PC-9 (cell line): ENCODE results near the gene IMPDH2. TPM values are rescaled to one million over a fixed set of nuclear protein-coding genes. Genes with fewer than 3 reads are reported as not detected.

ENCODE experiments used
- Bru-seq: library from RNA; stranded (reverse); fragments of 400-500 nt; gene quantifications from one replicate; lab custom pipeline; 2021; lab: Mats Ljungman, UMichigan
- BruChase-seq, 2 experiments: library from RNA; stranded (reverse); fragments of 400-500 nt; gene quantifications; one replicate each; lab custom pipeline; 2021; lab: Mats Ljungman, UMichigan
- BruUV-seq: library from RNA; stranded (reverse); fragments of 400-500 nt; replicated peaks from 2 replicates; lab custom pipeline; 2021; lab: Mats Ljungman, UMichigan
- CTCF ChIA-PET: fragments of 300-600 bp; sonication (Branson Sonifier 250); formaldehyde crosslinking; loops from one replicate; lab custom pipeline; 2022; ENCODE audit warnings: antibody characterized with exemption; lab: Charles Lee
- POLR2A ChIA-PET: fragments of 300-600 bp; sonication (Branson Sonifier 250); formaldehyde crosslinking; loops from one replicate; lab custom pipeline; 2022; ENCODE audit warnings: antibody characterized with exemption; ENCODE audit not compliant: unreplicated experiment; lab: Charles Lee
- DNase-seq, 2 experiments: peaks; one replicate each; pipeline versions ENCODE4 v3.0.0 to v3.0.0-alpha.2; 2015 to 2022; ENCODE audit warnings: mixed read lengths in 1 of 2
- H2AFZ ChIP-seq: fragments of 200-600 bp; sonication (generic); 2 replicates; pipeline ENCODE4 v1.8.1; 2017; ENCODE audit warnings: antibody characterized with exemption
- H3F3A ChIP-seq: fragments of 200-600 bp; sonication (generic); 2 replicates; pipeline ENCODE4 v1.8.1; 2017; ENCODE audit warnings: antibody characterized with exemption, mild to moderate bottlenecking, low read depth; ENCODE audit not compliant: insufficient read depth
- H3K27ac ChIP-seq: fragments of 200-600 bp; sonication (generic); 2 replicates; pipeline ENCODE4 v1.6.1; 2016; ENCODE audit warnings: mixed run types
- H3K27me3 ChIP-seq: fragments of 200-600 bp; sonication (generic); 2 replicates; pipeline ENCODE4 v1.6.1; 2016; ENCODE audit warnings: low read depth, mixed run types; ENCODE audit not compliant: insufficient read depth
- H3K36me3 ChIP-seq: fragments of 200-600 bp; sonication (generic); 2 replicates; pipeline ENCODE4 v1.6.1; 2016; ENCODE audit warnings: low read depth, mixed run types
- H3K4me1 ChIP-seq: fragments of 200-600 bp; sonication (generic); replicated peaks from 2 replicates; pipeline ENCODE4 v1.6.1; 2016; ENCODE audit warnings: mixed run types; ENCODE audit not compliant: insufficient read depth
- H3K4me2 ChIP-seq: fragments of 200-600 bp; sonication (generic); 2 replicates; pipeline ENCODE4 v1.6.1; 2017; ENCODE audit warnings: mixed run types
- H3K4me3 ChIP-seq: fragments of 200-600 bp; sonication (generic); 2 replicates; pipeline ENCODE4 v1.6.1; 2016; ENCODE audit warnings: mixed run types
- H3K79me2 ChIP-seq: fragments of 200-600 bp; sonication (generic); 2 replicates; pipeline ENCODE4 v1.6.1; 2017; ENCODE audit warnings: low read depth, mixed run types
- H3K9me2 ChIP-seq: fragments of 200-600 bp; sonication (generic); 2 replicates; pipeline ENCODE4 v1.8.1; 2017; ENCODE audit warnings: mild to moderate bottlenecking; ENCODE audit not compliant: insufficient read depth
- H3K9me3 ChIP-seq: fragments of 200-600 bp; sonication (generic); 2 replicates; pipeline ENCODE4 v1.8.1; 2016; ENCODE audit warnings: low read depth; ENCODE audit not compliant: insufficient read depth
- H4K20me1 ChIP-seq: fragments of 200-600 bp; sonication (generic); 2 replicates; pipeline ENCODE4 v1.8.1; 2017; ENCODE audit not compliant: insufficient read depth
- CTCF ChIP-seq: fragments of 200-600 bp; sonication (generic); conservative IDR thresholded peaks from 2 replicates; pipeline ENCODE4 v1.6.1; 2017; ENCODE audit warnings: mixed run types, antibody characterized with exemption, mild to moderate bottlenecking, moderate library complexity
- EZH2 ChIP-seq: fragments of 200-600 bp; sonication (generic); IDR thresholded peaks from 2 replicates; pipeline ENCODE4 v1.8.0; 2017; ENCODE audit warnings: antibody characterized with exemption, low read depth
- intact Hi-C: fragments of 100-400 bp; cut with micrococcal nuclease; formaldehyde crosslinking; loops from one replicate; pipeline ENCODE4 v1.10.0; 2022; ENCODE audit not compliant: unreplicated experiment
- long read RNA-seq: library from polyadenylated mRNA; stranded (forward); transcript quantifications from one replicate; pipeline ENCODE4 v2.0.0, GENCODE V29; 2022
- total RNA-seq: library from RNA; stranded (reverse); gene quantifications from 2 replicates; pipeline ENCODE4 v1.2.3, GENCODE V29; 2021

Gene IMPDH2
- 190 and 222 TPM in 2 replicates for total RNA-seq
- Bru-seq, nascent RNA = percentile 84 among the genes with signal in this experiment
- percentile 88 among the genes with signal in this experiment for BruChase-seq, experiment 1, labeled RNA remaining after a 2-hour chase
- BruChase-seq, experiment 2, labeled RNA remaining after a 6-hour chase = percentile 97 among the genes with signal in this experiment
- long read RNA-seq, transcript IMPDH2-201 (14 exons, 1,643 nt) = major isoform, 157 of 201 reads
- long read RNA-seq, partial matches to known transcripts = 15 of 201 reads
- long read RNA-seq, other reads (novel, unspliced or antisense) = 29 of 201 reads

GRCh38 chr3:49028673-49029562, at the start of gene IMPDH2:
TSS of gene IMPDH2 (minus strand) at chr3:49029398. CDS start at chr3:49029350, 48 bp downstream.
- ChIA-PET CTCF (no interaction called here), POLR2A (interaction anchor here (0.6 to 1.0 kb wide), 8 partner anchors 22 to 1004 kb away, joined by 3 to 6 read pairs (median 4); partner anchors contain the start of genes QRICH1, USP19 and WDR6)
- Histone ChIP-seq H3K79me2 (peaks cover 45% of the 10 kb centered on the region), H3K27me3 (no peaks in the 10 kb centered on the region), H3K4me2 (peak within 1 kb of the TSS; percentile 95), H3K9me2 (no peaks in the 10 kb centered on the region), H3K4me1 (peaks cover 8% of the 10 kb centered on the region), H4K20me1 (no peaks in the 10 kb centered on the region; the same call in 1 of the 2 replicates), H3F3A (peaks cover 40% of the 10 kb centered on the region), H3K36me3 (peaks cover 14% of the 10 kb centered on the region; the same call in 1 of the 2 replicates), H3K27ac (peak within 1 kb of the TSS; percentile 47), H3K4me3 (peak within 1 kb of the TSS; percentile 77), H2AFZ (peak within 1 kb of the TSS; percentile 72), H3K9me3 (no peaks in the 10 kb centered on the region)
- TSS peak; percentile 61 for BruUV-seq
- no peak for TF ChIP-seq CTCF
- no peak for TF ChIP-seq EZH2
- DNase-seq = peak; percentile 76 to 89
- intact Hi-C loops = loop anchor here (5.0 kb wide), 1 partner anchor 63 kb away; the partner anchor contains the start of gene QRICH1

- TF ChIP-seq CTCF (no peak), EZH2 (no peak)
- no peak for DNase-seq
- BruUV-seq = no TSS peak
- Histone ChIP-seq H3K4me1 (no peaks in the 10 kb centered on the region), H4K20me1 (peaks cover 30% of the 10 kb centered on the region), H3K27me3 (no peaks in the 10 kb centered on the region), H3K9me3 (no peaks in the 10 kb centered on the region), H3K4me3 (no peak overlapping the region), H3K4me2 (no peak overlapping the region), H3K36me3 (no peaks in the 10 kb centered on the region), H3K79me2 (peaks cover 29% of the 10 kb centered on the region), H2AFZ (no peak overlapping the region), H3K27ac (no peak overlapping the region), H3K9me2 (no peaks in the 10 kb centered on the region), H3F3A (no peaks in the 10 kb centered on the region)
- CTCF ChIA-PET = no interaction called here
- POLR2A ChIA-PET = interaction anchor here (0.6 kb wide), 1 partner anchor 18 kb away, joined by 3 read pairs; no protein-coding TSS in a partner anchor
- intact Hi-C loops = no loop called here
Measured at GRCh38 chr3:49076646-49077045, 47.4 kb upstream of the IMPDH2 start.

DNA sequence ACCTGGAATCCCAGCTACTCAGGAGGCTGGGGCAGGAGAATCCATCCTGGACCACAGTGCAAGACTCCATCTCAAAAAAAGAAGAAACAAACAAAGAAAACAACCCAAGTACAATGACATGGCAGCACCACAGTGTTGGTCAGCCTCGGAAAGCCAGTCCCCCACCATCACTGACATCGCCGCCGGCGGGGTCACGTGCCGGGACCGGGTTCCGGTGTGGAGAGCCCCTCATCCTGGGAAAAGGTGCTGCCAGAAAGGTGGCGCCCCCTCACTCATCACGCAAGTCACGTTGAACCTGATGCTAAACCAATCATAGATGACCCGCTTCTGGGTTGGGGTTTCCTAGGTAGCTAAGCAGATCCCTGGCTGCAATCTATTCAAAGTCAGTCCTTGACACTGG, 46.9 kb upstream of the IMPDH2 start:
- no peaks in the 10 kb centered on the region for H3F3A ChIP-seq
- H3K4me3 ChIP-seq = no peak overlapping the region
- DNase-seq = no peak
- BruUV-seq = no TSS peak
- peaks cover 24% of the 10 kb centered on the region for H3K79me2 ChIP-seq
- no peak overlapping the region for H3K27ac ChIP-seq
- no peak overlapping the region for H2AFZ ChIP-seq
- no peak overlapping the region for H3K4me2 ChIP-seq
- H3K27me3 ChIP-seq = no peaks in the 10 kb centered on the region
- CTCF ChIA-PET = no interaction called here
- no peaks in the 10 kb centered on the region for H3K36me3 ChIP-seq
- POLR2A ChIA-PET = interaction anchor here (0.6 kb wide), 1 partner anchor 19 kb away, joined by 3 read pairs; no protein-coding TSS in a partner anchor
- H3K9me3 ChIP-seq = no peaks in the 10 kb centered on the region
- peaks cover 25% of the 10 kb centered on the region for H4K20me1 ChIP-seq
- intact Hi-C loops = no loop called here
- no peaks in the 10 kb centered on the region for H3K9me2 ChIP-seq
- H3K4me1 ChIP-seq = no peaks in the 10 kb centered on the region
- no peak for TF ChIP-seq EZH2
- TF ChIP-seq CTCF = no peak
